DMS53 treated with DMSO at 0.1 percent for 48 hours (cell line): ENCODE data around the gene ANKRD12.
"Not testable (repeated sequence)": the region's sequence is repeated elsewhere in the genome, so short reads cannot be mapped to it uniquely, and the experiment has no call there.

Experiments
- DNase-seq: peaks from one replicate; lab custom pipeline; 2025; ENCODE audit not compliant: unreplicated experiment; lab: John Stamatoyannopoulos, UW

The ANKRD12 gene

GRCh38 chr18:9231852-9232486 lies 95.4 kb downstream of the ANKRD12 start:
- no peak for DNase-seq

GRCh38 chr18:9232977-9233376 lies 96.4 kb downstream of the ANKRD12 start:
- DNase-seq = no peak

DNA sequence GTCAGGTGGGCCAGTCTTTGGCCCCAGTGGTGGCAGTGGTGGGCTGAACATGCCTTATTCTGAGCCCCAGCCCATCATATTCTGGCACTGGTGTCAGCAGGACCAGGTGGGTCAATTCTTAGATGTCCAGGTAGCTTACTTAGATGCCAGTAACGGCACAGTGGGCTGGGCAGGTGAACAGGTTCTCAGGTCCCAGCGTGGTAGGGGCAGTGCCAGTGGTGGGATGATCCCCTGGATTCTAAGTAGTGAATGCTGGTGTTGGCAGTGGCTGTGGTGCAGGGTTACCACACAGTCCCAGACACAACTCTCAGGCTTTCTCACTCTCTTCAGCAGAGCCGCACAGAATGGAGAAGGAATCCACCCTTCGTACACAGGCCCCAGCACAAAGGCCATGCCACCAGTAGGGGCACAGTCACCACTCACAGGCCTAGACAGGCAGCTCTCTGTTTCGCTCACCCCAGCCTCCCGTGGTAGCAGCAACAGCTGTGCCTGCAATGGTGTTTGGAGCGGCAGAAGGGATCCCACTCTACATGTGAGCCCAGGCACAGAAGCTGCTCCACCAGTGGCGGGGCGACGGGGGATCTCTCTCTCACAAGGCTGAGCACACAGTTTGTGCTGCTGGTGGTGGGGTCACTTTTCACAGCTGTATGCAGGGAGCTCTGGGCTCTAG lies 97.3 kb downstream of the ANKRD12 start:
- DNase-seq = no peak

DNA sequence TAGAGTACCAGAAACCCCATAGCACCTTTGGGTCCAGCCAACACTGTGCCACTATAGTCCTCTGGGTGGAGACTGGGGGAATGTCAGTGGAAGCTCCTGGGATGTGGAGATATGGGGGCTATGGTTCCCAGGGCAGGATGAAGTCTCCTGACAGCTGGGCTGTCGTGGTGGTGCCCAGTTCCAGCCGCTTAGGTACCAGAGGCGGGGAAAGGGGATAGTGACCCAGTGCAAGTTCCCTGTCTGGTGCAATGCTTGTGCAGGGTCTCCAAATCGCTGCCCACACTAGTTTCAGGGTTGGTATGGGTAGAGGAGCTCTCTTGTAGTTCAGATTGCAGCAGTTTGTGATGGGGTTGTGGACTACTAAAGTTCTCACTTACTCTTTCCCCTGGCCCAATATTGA lies 97.9 kb downstream of the ANKRD12 start:
- no peak for DNase-seq

DNA sequence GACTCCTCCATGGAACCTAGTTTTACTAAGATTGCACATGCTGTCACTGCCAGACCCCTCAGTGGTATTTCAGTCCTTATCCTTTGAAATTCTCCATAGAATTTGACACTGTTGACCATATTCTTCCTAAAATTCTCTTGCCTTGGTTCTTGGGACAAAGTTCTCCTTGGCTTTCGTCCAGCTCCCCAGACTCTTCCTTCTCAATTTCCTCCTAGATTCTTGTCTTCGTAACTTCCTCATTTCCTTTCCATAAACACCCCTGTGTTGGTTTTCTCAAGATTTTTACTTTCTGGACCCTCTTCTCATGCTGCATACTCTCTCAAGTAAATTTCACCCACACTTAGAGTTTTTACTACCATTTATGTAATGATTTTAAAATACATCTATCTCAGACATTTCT lies 101.4 kb downstream of the ANKRD12 start:
- DNase-seq = no peak

DNA sequence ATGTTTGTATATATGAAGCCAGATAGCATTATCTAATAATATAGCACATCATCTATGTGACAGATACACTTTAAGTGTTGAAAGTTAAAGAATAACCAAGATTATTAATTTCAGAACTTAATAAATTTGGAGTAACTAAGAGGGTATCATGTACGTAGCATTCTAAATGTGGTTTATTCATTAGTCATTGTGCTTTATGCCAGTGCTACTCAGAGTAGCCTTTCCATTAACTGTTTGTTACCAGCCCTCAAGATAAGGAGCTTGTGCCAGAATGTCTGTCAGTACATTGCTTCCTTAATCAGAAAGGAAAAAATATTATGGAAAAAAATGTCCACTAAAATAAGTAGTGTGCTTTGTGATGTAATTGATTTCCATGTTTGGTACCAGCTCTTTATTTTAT lies 103.1 kb downstream of the ANKRD12 start:
- DNase-seq = no peak

DNA sequence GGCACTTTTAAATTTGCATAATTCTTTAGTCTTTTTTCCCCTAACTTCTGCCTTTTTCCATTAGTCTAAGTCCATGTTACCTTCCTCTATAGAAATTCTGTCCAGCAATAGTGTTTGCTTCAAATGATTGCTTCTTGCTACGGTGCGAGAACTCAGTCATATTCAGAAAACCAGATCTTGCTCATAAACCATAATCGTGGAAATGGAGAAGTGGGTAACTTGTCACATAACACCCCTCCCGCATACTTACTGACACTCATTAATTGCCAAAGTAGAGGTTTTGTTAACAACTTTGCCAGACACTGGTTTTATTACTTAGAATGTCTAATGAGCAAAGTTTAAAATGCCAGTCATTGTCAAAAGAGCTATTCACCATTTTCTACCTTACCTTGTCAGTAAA lies 103.7 kb downstream of the ANKRD12 start:
- DNase-seq = no peak

- no peak for DNase-seq
These were observed 106.4 kb downstream of the ANKRD12 start for GRCh38 chr18:9243029-9243428.

DNA sequence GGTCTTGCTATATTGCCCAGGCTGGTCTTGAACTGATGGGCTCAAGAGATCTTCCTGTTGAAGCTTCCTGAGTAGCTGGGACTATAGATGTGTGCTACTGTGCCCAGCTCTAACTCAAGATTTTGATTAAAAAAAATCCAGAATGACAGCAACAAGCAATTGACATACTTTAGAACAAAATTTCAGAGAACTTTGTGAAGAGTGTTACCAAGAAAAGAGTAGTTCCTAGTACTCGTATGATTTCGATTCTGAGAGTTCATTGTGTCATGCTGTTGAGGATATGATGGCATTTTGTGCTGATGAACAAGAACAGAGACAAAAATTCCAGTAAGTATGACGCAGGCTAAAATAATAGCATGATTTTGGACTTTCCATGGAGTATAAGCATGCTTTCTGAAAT lies 107.8 kb downstream of the ANKRD12 start:
- DNase-seq = no peak

DNA sequence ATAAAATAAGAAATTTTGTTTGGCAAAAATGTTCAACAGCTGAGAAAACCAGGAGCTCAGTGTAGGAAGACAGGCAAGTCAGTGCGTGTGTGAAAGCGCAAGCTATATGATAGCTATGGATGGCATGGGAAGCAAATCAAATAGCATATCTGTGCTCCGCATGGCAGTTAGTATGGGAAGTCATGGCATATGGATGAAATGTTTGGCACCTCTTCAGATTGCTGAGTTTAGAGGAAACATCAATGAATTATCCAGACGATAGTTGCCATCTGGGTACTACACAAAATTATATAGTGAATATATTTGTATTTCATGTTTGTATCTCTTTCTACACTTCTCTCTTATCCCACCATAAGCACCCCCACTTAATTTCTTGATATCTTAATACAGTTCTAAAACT lies 112.1 kb downstream of the ANKRD12 start:
- DNase-seq = no peak

GRCh38 chr18:9249254-9249653 lies 112.7 kb downstream of the ANKRD12 start:
- DNase-seq = no peak

- DNase-seq = no peak
These were observed 122.6 kb downstream of the ANKRD12 start for GRCh38 chr18:9259173-9259572.

DNA sequence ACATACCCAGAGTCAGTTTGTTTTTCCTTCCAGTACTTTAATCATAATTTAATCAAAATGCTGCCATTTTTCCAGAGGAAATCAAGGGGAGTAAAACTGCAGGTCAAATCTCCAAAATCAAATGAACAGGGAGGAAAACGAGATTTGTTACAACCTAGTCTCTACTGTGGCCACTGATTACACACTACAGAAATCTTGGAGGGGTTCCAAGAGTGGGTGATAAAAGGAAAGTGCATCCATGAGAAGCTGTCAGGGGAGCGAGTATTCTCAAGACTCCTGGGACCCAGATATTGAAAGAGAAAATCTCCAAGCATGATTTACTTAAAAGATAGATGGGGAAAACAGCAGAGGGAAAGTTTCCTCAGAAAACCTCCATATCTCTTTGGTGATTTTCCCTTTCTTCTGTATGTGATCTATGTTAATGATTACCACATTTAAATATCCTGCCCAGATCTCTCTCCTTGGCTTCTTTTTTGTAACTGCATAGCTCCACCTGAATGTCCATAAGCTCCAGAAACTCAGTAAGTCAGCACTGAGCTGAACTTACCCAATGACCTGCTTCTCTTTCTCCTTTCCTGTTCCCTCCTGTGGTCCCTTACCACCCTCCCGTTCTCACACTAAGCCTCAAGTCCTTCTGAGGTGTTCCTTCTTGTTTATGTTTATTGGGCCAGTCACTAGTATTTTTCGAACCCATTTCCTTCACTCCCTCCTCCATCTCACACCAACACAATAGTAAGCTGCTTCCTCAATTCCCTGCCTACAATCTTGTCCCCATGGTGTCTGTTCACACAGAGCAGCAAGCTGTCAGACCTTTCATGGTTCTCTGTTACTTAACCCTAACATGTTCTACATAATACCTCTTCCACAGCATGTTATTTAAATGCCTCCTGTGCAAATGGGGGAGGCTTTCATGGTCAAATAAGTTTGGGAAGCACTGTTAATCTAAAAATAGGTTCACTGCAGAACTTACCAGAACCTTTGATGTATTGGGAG lies 124.1 kb downstream of the ANKRD12 start:
- DNase-seq = no peak

DNA sequence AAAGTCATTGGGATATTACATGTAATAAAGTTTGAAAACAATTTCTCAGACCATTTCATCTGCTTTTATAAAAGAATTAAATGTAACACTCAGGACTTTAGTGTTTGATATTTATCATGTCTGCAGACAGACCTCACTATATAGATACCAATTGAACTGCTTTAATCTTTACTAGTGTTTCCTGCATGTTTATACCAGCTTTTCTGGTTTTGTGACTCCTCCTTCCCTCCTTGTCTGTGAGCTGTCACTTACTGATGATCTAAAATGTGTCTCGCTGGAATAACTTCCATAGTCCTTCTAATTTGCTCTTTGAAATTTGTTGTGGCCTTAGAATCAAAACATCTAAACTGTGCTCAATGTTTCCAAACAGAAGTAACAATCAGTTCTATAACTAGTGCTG lies 126.7 kb downstream of the ANKRD12 start:
- DNase-seq = no peak

DNA sequence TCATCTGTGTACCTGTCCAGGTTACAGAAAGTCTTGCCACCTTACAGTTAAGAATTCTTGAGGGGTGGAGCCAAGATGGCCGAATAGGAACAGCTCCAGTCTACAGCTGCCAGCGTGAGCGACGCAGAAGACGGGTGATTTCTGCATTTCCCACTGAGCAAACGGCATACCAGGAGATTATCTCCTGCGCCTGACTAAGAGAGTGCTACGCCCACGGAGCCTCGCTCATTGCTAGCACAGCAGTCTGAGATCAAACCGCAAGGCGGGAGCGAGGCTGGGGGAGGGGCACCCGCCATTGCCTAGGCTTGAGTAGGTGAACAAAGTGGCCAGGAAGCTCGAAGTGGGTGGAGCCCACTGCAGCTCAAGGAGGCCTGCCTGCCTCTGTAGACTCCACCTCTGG lies 128.2 kb downstream of the ANKRD12 start:
- DNase-seq = not testable (repeated sequence)

- no peak for DNase-seq
These were observed 136.6 kb downstream of the ANKRD12 start for GRCh38 chr18:9273221-9273620.

DNA sequence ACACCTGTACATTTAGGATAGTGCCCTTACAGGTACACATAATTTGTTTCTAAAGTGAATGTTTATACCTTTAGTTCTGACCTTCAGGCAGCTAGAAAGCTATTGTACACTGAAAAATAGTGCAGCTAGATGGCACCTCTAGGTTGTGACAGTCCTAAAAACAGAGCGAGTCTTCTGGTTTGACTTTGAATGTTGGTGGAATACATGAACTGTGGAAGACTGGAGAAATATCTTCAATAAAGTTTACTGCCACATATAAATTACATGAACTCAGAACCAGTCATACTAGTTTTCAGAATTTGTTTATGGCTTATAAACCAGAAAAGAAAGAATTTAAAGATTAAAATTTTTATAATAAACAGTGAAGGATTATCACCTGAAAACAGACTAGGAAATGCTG lies 139.3 kb downstream of the ANKRD12 start:
- DNase-seq = no peak

DNA sequence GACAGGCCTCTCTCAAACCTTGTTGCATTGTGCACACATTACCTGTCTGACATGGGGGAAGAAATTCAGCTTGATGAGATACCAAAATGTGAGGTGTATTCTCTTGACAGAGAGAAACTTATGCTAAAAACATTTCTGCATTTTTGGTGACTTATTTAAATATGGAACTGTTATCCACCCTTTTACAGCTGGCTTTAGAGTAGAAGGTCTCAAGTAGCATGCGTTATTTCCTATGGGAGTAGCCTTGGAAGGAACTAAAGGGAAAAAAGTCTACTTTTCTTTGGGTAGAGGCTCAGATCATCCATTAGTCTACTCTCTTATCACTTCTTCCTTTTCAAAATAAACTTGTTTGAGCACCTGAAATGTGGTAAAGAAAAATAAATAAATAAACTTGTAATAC lies 141.4 kb downstream of the ANKRD12 start:
- DNase-seq = no peak

- DNase-seq = no peak
These were observed 144.3 kb downstream of the ANKRD12 start for GRCh38 chr18:9280849-9281248.

- no peak for DNase-seq
These were observed 145.2 kb downstream of the ANKRD12 start for GRCh38 chr18:9281780-9282179.

DNA sequence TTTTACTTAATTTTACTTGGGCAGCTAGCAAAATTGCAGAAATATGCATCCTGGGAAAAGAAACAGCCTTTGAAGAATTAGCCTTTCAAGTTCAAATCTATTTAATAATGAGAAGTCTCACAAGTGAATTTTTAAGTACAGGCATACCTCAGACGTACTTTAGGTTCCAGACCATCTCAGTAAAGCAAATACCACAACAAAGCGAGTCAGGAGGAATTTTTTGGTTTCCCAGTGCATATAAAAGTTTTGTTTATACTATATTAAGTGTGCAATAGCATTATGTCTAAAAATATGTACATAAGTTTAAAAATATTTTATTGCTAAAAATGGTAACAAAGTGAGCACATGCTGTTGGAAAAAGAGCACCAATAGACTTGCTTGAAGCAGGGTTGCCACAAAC lies 147.2 kb downstream of the ANKRD12 start:
- no peak for DNase-seq

DNA sequence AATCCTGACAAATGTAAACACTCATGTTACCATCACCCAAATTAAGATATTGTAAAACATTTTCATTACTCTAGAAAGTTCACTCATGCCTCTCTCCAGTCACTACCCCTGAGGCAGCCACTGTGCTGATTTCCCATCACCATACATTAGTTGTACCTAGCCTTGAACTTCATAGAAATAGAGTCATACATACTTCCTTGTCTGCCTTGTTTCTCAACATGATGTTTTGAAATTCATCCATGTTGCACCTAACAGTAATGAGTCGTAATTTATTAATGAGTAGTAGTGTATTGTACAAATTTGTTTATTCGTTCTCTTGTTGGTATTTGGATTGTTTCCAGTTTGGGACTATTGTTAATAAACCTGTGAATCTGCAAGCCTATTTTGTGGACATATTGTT lies 149.0 kb downstream of the ANKRD12 start:
- DNase-seq = no peak
